GM20000 (cell line): ENCODE results near the gene ZNF385D.

Experiments used
- DNase-seq: peaks from one replicate; pipeline ENCODE4 v3.0.0; 2012; ENCODE audit warnings: low spot score
- TF ChIP-seq, protein P1 (sequence below): IDR thresholded peaks from 2 replicates; pipeline ENCODE4 v1.5.1; 2012; ENCODE audit warnings: mild to moderate bottlenecking, control low read depth; ENCODE audit errors: extremely low read depth, missing control alignments

Gene ZNF385D

DNA sequence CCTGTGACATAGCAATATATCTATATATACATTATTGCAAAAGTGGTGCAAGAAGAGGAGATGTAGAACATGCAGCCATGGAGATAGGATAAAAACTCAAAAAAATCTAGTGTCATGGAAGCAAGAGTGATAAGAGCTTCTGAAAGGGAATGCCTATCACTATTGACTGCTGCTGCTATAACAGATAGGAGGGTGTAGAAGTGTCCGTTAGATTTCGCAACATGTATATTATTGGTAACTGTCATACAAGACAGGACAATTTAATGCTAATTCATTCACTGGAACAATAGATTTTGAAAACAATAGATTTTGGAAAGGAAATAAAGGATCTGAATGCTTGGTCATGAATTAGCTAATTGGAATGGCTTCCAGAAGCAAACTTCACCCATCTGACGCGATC lies 224.5 kb downstream of the ZNF385D start:
- DNase-seq, result no peak
- TF ChIP-seq, protein P1, sequence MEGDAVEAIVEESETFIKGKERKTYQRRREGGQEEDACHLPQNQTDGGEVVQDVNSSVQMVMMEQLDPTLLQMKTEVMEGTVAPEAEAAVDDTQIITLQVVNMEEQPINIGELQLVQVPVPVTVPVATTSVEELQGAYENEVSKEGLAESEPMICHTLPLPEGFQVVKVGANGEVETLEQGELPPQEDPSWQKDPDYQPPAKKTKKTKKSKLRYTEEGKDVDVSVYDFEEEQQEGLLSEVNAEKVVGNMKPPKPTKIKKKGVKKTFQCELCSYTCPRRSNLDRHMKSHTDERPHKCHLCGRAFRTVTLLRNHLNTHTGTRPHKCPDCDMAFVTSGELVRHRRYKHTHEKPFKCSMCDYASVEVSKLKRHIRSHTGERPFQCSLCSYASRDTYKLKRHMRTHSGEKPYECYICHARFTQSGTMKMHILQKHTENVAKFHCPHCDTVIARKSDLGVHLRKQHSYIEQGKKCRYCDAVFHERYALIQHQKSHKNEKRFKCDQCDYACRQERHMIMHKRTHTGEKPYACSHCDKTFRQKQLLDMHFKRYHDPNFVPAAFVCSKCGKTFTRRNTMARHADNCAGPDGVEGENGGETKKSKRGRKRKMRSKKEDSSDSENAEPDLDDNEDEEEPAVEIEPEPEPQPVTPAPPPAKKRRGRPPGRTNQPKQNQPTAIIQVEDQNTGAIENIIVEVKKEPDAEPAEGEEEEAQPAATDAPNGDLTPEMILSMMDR, result no peak

DNA sequence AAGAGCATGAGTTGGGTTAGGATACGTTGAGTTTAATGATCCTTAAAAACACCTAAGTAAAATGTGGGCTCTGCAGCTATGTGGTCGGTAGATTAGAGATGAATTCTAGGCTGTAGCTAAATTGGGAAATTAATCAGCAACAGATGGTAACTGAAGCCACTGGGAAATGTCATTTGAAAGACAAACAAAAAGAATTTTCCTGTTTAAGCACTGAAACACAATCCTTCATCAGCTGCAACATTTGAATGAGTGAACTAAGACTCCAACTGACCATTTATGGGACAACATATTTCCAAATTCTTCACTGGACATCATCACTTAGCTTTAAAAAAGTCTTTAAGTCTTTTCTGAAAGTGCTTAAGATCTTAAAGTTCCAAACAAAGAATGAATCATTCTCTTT lies 226.9 kb downstream of the ZNF385D start:
- no peak for DNase-seq
- TF ChIP-seq, protein P1, result no peak

DNA sequence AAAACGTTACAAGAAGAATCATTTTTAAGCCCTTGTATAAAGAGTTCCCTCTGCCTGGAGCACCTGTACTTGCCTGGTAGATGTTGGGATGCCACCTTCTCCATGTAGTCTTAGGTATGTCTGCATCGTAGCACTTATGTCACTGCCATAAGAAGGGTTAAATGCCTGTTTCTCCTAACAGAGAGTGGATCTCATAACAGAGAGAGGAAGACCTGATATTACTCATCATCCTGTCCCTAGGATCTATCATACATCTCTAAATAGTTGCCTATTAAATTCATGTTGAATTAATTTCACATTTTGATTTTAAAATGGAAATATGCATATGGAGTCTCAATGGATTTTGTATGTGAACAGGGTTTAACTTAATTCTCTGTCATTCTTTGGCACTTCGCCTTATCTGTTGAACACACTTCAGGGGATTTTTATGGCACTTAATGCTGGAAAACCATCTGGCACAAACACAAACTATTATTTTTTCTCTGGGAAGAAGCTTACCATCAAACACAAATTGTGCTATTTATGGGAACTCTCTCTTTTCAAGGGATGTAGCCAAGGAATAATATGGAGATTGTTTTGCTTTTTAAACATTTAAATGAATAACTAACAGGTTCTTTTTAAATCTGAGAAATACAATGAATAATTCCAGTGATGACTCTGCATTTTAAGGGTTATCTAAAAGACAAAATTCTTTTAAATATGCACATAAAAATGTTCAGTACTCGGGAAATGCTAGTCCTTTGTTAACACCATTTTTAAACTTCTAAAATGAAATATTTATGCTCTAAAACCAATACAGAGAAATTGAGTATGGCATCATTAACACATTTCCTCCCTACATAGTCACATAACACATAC lies 230.7 kb downstream of the ZNF385D start:
- TF ChIP-seq, protein P1, result no peak
- DNase-seq, result no peak

DNA sequence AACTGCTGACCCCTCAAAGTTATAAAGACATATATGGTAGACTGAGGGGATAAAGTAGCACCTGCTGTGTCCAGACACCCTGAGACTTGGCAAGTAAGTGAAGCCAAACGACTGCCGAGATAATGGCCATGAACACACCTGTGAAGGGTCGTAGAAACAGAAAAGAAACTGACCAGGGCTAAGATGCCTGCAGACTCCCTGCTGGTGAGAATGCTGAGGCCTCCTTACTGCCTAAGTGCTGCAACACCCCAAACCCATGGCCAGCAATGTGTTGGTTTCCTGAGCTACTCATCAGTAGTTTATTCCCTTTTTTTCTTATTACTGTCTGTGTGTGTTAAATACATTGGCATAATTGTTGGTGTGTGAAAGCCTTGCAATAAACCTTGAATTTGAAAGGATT lies 233.8 kb downstream of the ZNF385D start:
- DNase-seq, result no peak
- TF ChIP-seq, protein P1, result no peak

DNA sequence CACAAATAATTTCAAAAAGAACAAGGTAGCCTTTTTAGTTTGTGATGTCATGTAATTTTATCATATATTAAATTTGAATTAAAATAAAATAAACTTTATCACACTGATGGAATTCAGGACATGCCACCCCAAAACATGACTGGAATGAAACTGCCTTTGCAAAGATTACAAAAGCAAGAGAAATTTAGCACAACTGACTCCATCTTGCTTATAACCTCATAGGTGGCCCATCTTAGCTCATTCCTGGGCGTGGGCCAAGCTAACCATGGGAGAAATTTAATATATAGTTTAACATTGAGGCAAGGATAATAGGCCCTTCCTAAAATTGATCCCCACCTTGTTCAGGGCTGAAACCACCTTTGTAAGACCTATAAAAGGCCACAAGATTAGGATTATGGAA lies 235.6 kb downstream of the ZNF385D start:
- DNase-seq, result no peak
- TF ChIP-seq, protein P1, result no peak

DNA sequence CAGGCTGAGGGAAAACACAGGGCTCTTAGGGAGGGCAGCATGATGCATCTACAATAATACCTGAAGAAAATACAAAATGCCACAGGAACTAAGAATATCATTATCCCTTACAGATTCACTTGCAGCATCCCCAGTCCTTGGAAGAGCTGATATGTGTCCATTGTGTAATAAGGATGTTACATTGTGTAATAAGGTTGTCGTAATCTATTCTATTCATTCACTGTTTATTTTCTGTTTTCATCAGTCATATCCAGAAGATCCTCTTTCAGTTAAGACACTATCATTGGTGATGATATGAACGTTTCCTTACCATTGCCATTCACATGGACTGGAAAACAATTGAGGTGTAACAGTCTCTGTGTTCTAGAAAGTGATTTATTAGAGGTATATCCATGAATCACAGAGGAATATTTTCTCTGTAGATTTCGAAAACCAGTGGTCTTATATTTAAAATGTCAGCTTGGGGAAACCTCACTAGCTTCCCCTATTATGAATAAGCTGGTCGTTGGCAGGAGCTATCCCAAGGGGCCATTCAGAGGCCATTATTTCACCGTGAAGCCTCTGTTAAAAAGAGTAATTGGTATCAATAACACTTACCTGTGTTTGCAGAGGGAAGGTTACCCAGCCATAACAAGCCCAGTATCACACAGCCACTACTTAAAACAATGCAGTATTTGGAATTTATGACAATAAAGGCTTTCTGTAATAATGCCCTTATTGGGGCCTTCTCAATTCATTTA lies 241.1 kb downstream of the ZNF385D start:
- DNase-seq, result no peak
- TF ChIP-seq, protein P1, result no peak

DNA sequence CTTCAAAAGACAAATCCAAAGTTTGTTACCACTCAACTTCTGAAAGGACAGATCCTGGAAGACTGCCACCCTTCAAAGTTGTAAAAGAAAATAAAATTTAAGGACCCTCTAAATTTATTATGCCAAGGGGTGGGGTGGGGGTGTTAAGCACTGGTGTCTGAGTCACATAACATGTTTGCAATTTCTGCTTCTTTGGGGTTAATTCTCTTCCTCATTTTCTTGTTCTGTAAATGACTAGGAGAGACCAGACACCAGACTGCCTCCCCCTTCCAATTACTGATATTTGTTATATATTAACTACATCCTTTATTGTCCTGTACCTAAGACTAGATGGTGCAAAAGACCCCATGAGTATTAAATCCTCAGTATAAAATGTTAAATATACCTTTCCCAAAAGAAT lies 242.8 kb downstream of the ZNF385D start:
- TF ChIP-seq, protein P1, result no peak
- no peak for DNase-seq
